Trophoblast cell (in vitro differentiated cells and primary cell): ENCODE measurements around the gene TUBB6.

ENCODE experiments used
- DNase-seq, 2 donors: peaks; one replicate each; pipeline ENCODE4 v3.0.0-alpha.2; 2016
- H2AFZ ChIP-seq: 2 replicates; pipeline ENCODE4 v1.6.1; 2013; ENCODE audit warnings: low read length, moderate library complexity, mild to moderate bottlenecking; ENCODE audit not compliant: insufficient read depth, poor library complexity
- H2AK5ac ChIP-seq: 2 replicates; pipeline ENCODE4 v1.6.1; 2013; ENCODE audit warnings: mild to moderate bottlenecking, low read length
- H2BK120ac ChIP-seq: 2 replicates; pipeline ENCODE4 v1.6.1; 2013; ENCODE audit warnings: low read length, mild to moderate bottlenecking, moderate library complexity; ENCODE audit not compliant: insufficient read depth, poor library complexity
- H2BK12ac ChIP-seq: 2 replicates; pipeline ENCODE4 v1.6.1; 2013; ENCODE audit warnings: mild to moderate bottlenecking, low read length, moderate library complexity
- H2BK5ac ChIP-seq: 2 replicates; pipeline ENCODE4 v1.6.1; 2013; ENCODE audit warnings: low read length, low read depth, moderate library complexity, mild to moderate bottlenecking; ENCODE audit not compliant: poor library complexity
- H3K14ac ChIP-seq: 2 replicates; pipeline ENCODE4 v1.6.1; 2013; ENCODE audit warnings: mild to moderate bottlenecking, low read length
- H3K18ac ChIP-seq: 2 replicates; pipeline ENCODE4 v1.6.1; 2013; ENCODE audit warnings: mild to moderate bottlenecking, low read length
- H3K23ac ChIP-seq: 2 replicates; pipeline ENCODE4 v1.6.1; 2013; ENCODE audit warnings: low read length
- H3K27ac ChIP-seq: 2 replicates; pipeline ENCODE4 v1.5.1; 2013; ENCODE audit warnings: low read depth, mild to moderate bottlenecking, inconsistent platforms, low read length, moderate library complexity
- H3K27me3 ChIP-seq: 2 replicates; pipeline ENCODE4 v1.6.1; 2013; ENCODE audit warnings: inconsistent platforms, mild to moderate bottlenecking, low read length, moderate library complexity; ENCODE audit not compliant: insufficient read depth
- H3K36me3 ChIP-seq, 2 experiments: 1 replicate in 1 of 2; 2 replicates in 1 of 2; pipeline ENCODE4 v1.6.1; 2013; ENCODE audit warnings: low read length in 2 of 2, mild to moderate bottlenecking in 2 of 2, moderate library complexity in 1 of 2; ENCODE audit not compliant: insufficient read depth in 2 of 2, control insufficient read depth in 1 of 2
- H3K4ac ChIP-seq: 2 replicates; pipeline ENCODE4 v1.6.1; 2013; ENCODE audit warnings: low read depth, mild to moderate bottlenecking, low read length, moderate library complexity
- H3K4me1 ChIP-seq, 2 experiments: 1 replicate in 1 of 2; 2 replicates in 1 of 2; pipeline ENCODE4 v1.6.1; 2013; ENCODE audit warnings: low read length in 2 of 2, mild to moderate bottlenecking in 2 of 2, moderate library complexity in 1 of 2; ENCODE audit not compliant: insufficient read depth in 2 of 2, control insufficient read depth in 1 of 2
- H3K4me2 ChIP-seq: 2 replicates; pipeline ENCODE4 v1.6.1; 2013; ENCODE audit warnings: inconsistent platforms, mild to moderate bottlenecking, low read length, moderate library complexity
- H3K4me3 ChIP-seq: 2 replicates; pipeline ENCODE4 v1.5.1; 2013; ENCODE audit warnings: mild to moderate bottlenecking, low read depth, low read length, inconsistent platforms
- H3K79me1 ChIP-seq: one replicate; pipeline ENCODE4 v1.6.1; 2013; ENCODE audit warnings: low read length
- H3K79me2 ChIP-seq: 2 replicates; pipeline ENCODE4 v1.6.1; 2013; ENCODE audit warnings: low read length, mild to moderate bottlenecking; ENCODE audit not compliant: control insufficient read depth, insufficient read depth, poor library complexity
- H3K9ac ChIP-seq: 2 replicates; pipeline ENCODE4 v1.6.1; 2013; ENCODE audit warnings: mild to moderate bottlenecking, low read length
- H3K9me3 ChIP-seq: 2 replicates; pipeline ENCODE4 v1.6.1; 2013; ENCODE audit warnings: low read depth, mild to moderate bottlenecking, control low read depth, inconsistent platforms, low read length; ENCODE audit not compliant: insufficient read depth
- H4K12ac ChIP-seq: 2 replicates; pipeline ENCODE4 v1.6.1; 2013; ENCODE audit warnings: low read depth, mild to moderate bottlenecking, low read length, moderate library complexity
- H4K8ac ChIP-seq: 2 replicates; pipeline ENCODE4 v1.6.1; 2013; ENCODE audit warnings: low read depth, mild to moderate bottlenecking, low read length, moderate library complexity
- H4K91ac ChIP-seq: one replicate; pipeline ENCODE4 v1.6.1; 2013; ENCODE audit warnings: low read depth, mild to moderate bottlenecking, low read length, moderate library complexity
- WGBS: extraction: QIAGEN DNeasy Blood & Tissue Kit; methylation state at CpG from one replicate; pipeline ENCODE4 v1.1.7; 2013; ENCODE audit warnings: missing lambda C conversion rate; ENCODE audit not compliant: insufficient read length, insufficient coverage; ENCODE audit errors: extremely low coverage; 5-methylcytosine and 5-hydroxymethylcytosine counted together

TUBB6 gene

DNA sequence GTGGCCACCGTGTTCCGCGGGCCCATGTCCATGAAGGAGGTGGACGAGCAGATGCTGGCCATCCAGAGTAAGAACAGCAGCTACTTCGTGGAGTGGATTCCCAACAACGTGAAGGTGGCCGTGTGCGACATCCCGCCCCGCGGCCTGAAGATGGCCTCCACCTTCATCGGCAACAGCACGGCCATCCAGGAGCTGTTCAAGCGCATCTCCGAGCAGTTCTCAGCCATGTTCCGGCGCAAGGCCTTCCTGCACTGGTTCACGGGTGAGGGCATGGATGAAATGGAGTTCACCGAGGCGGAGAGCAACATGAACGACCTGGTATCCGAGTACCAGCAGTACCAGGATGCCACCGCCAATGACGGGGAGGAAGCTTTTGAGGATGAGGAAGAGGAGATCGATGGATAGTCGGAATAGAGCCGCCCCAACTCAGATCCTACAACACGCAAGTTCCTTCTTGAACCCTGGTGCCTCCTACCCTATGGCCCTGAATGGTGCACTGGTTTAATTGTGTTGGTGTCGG, 17.7 kb downstream of the TUBB6 start:
- H3K27me3 ChIP-seq, result no peaks in the 10 kb centered on the region
- no peak overlapping the region for H4K12ac ChIP-seq
- no peaks in the 10 kb centered on the region for H3K79me2 ChIP-seq
- H3K9ac ChIP-seq, result no peak overlapping the region
- H3K18ac ChIP-seq, result no peak overlapping the region
- no peak overlapping the region for H2AFZ ChIP-seq
- no peak overlapping the region for H4K91ac ChIP-seq
- no peaks in the 10 kb centered on the region for H3K9me3 ChIP-seq
- WGBS, result no CpG with 5 or more reads among the region's 29 CpGs
- no peaks in the 10 kb centered on the region for H3K4me1 ChIP-seq
- no peak overlapping the region for H3K23ac ChIP-seq
- H3K36me3 ChIP-seq, result peaks cover 48 to 53% of the 10 kb centered on the region in 2 experiments
- no peak overlapping the region for H3K4me2 ChIP-seq
- H4K8ac ChIP-seq, result no peak overlapping the region
- no peak overlapping the region for H2BK5ac ChIP-seq
- H3K4me3 ChIP-seq, result no peak overlapping the region
- no peak overlapping the region for H2AK5ac ChIP-seq
- H3K79me1 ChIP-seq, result no peaks in the 10 kb centered on the region
- DNase-seq, result no peak
- H3K14ac ChIP-seq, result no peak overlapping the region
- H3K4ac ChIP-seq, result no peak overlapping the region
- no peak overlapping the region for H3K27ac ChIP-seq
- no peak overlapping the region for H2BK120ac ChIP-seq
- H2BK12ac ChIP-seq, result no peak overlapping the region

DNA sequence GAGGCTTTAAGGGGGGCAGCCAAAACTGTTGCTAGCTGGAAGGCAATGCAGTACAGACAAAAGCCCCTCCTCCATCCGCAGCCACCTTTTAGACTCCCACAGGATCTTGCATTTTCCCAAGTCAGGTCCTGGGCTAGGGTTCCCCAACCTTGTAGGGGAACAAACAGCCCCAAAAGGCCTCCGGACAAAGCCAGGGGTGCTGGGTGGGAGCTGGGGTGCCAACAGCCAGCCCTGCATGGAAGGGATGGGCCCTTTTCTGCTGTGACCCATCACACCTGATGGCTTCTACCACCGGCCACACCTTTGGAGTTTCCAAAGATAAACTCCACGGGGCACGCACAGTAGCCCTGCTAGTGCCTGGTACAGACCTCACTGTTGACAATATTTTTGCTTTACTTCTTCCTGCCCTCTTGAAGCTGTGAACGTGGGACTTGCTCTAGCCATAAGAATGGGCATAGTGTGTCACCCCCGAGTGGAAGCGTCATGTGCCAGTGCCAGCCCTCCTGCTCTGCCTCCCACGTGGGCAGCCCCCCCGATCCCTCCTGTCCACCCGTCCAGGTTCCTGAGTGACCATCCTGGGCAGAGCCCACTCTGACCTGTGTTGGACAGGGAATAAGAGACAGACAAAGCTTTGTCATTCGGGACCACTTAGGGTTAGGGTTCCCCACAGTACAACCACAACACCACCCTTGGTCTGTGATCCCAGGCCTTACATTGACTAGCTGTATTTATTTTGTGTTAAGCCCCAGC, 18.8 kb downstream of the TUBB6 start:
- Histone ChIP-seq H3K27ac (no peak overlapping the region), H3K14ac (no peak overlapping the region), H3K4ac (no peak overlapping the region), H2AFZ (no peak overlapping the region), H2BK12ac (no peak overlapping the region), H2BK120ac (no peak overlapping the region), H3K4me2 (no peak overlapping the region), H3K79me1 (no peaks in the 10 kb centered on the region), H4K91ac (no peak overlapping the region), H3K18ac (no peak overlapping the region), H4K12ac (no peak overlapping the region), H3K4me3 (no peak overlapping the region), H3K23ac (no peak overlapping the region), H3K9ac (no peak overlapping the region), H3K27me3 (no peaks in the 10 kb centered on the region), H3K9me3 (no peaks in the 10 kb centered on the region), H3K36me3 (peaks cover 43 to 47% of the 10 kb centered on the region in 2 experiments), H3K79me2 (no peaks in the 10 kb centered on the region), H4K8ac (no peak overlapping the region), H2BK5ac (no peak overlapping the region), H3K4me1 (no peaks in the 10 kb centered on the region), H2AK5ac (no peak overlapping the region)
- no peak for DNase-seq
- WGBS, result no CpG with 5 or more reads among the region's 12 CpGs

DNA sequence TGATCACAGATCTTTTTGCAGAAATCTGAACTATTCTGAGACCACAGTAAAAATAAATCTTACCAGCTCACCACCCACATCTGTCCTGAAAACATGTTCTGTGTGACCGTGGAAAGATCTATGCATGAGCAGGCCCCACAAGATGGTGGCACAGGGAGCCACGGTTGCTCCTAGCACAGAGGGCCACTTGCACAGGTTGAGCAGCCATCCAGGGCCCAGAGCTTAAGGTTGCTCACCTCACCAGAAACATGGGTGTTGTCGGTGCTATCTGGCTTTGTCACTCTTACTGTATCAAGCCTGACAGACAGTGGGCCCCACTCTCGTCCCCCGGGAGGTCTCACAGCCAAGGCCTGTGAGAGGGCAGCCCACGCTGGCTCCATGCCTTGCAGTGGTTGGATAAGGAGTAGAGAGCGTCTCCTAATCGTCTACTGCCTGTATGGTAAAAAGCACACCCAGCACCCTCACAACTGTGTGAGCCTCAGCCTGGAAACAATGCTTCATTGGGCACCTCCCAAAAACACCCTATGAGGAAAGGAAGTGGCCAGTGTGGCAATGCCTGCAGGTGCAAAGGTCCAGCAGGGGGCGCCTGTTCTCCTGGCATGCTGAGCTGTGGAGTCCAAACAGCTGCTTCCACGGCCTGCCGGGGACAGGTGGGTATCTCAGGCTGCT, 19.6 kb downstream of the TUBB6 start:
- no peak overlapping the region for H2BK12ac ChIP-seq
- H3K27me3 ChIP-seq, result no peaks in the 10 kb centered on the region
- no peak overlapping the region for H4K8ac ChIP-seq
- no peaks in the 10 kb centered on the region for H3K9me3 ChIP-seq
- H3K4ac ChIP-seq, result no peak overlapping the region
- no peaks in the 10 kb centered on the region for H3K79me1 ChIP-seq
- no peak overlapping the region for H3K4me3 ChIP-seq
- H2AFZ ChIP-seq, result no peak overlapping the region
- no peak overlapping the region for H3K23ac ChIP-seq
- no peak overlapping the region for H3K18ac ChIP-seq
- H2BK120ac ChIP-seq, result no peak overlapping the region
- no CpG with 5 or more reads among the region's 11 CpGs for WGBS
- H2BK5ac ChIP-seq, result no peak overlapping the region
- H3K14ac ChIP-seq, result no peak overlapping the region
- peaks cover 43 to 45% of the 10 kb centered on the region in 2 experiments for H3K36me3 ChIP-seq
- no peak overlapping the region for H4K91ac ChIP-seq
- DNase-seq, result peak; percentile 86 to 90
- H3K79me2 ChIP-seq, result no peaks in the 10 kb centered on the region
- H4K12ac ChIP-seq, result no peak overlapping the region
- no peak overlapping the region for H2AK5ac ChIP-seq
- H3K4me2 ChIP-seq, result no peak overlapping the region
- no peaks in the 10 kb centered on the region for H3K4me1 ChIP-seq
- H3K27ac ChIP-seq, result no peak overlapping the region
- no peak overlapping the region for H3K9ac ChIP-seq

DNA sequence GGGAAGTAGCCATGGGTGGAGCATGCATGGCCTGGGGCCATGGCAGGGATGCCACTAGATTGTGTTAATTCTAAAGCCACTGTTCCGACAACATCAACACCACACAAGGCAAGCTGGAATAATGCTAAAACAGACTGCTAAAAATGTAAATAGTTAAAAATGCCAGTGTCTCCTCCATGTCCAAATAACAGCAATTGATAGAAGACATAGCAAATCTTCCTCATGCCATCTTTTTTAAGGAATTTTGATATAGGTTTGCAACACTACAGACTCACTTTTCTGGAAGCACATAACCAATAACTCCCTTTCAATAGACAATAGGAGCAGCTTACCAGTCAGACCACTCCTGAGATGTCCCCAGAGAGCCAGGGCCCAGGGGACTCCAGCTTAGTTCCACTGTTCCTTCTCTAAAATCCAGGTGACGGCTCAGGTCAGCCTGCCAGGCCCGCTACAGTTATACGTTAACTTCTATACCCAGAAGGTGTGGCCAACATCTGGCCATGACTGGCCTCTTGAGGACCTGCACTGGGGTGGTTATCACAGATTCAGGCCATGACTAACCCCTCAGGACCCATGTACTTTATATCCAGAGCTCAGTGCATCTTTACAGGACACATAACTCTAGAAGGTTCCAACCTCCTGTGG, 20.3 kb downstream of the TUBB6 start:
- no peak overlapping the region for H4K8ac ChIP-seq
- no peaks in the 10 kb centered on the region for H3K9me3 ChIP-seq
- H3K18ac ChIP-seq, result no peak overlapping the region
- H3K27me3 ChIP-seq, result no peaks in the 10 kb centered on the region
- no peak overlapping the region for H4K12ac ChIP-seq
- no peak overlapping the region for H3K27ac ChIP-seq
- H3K36me3 ChIP-seq, result peaks cover 41 to 43% of the 10 kb centered on the region in 2 experiments
- no peak overlapping the region for H2BK120ac ChIP-seq
- no peak overlapping the region for H3K9ac ChIP-seq
- no peak overlapping the region for H3K23ac ChIP-seq
- no peak overlapping the region for H3K4me2 ChIP-seq
- no peak overlapping the region for H4K91ac ChIP-seq
- H3K79me1 ChIP-seq, result no peaks in the 10 kb centered on the region
- no peaks in the 10 kb centered on the region for H3K4me1 ChIP-seq
- H3K4me3 ChIP-seq, result no peak overlapping the region
- H3K79me2 ChIP-seq, result no peaks in the 10 kb centered on the region
- WGBS, result no CpG with 5 or more reads among the region's 4 CpGs
- H3K14ac ChIP-seq, result no peak overlapping the region
- no peak overlapping the region for H2AK5ac ChIP-seq
- DNase-seq, result no peak
- no peak overlapping the region for H3K4ac ChIP-seq
- H2BK5ac ChIP-seq, result no peak overlapping the region
- no peak overlapping the region for H2BK12ac ChIP-seq
- no peak overlapping the region for H2AFZ ChIP-seq
